GM18511 (cell line): ENCODE measurements around the gene ZCCHC24.
A peak's percentile ranks its signal among the peaks of the same experiment; 100 is the strongest.

Experiments used
- ATAC-seq: cut with Tn5 transposase; IDR thresholded peaks from one replicate; pipeline ENCODE4 v1.9.1; 2021; ENCODE audit warnings: mild to moderate bottlenecking, moderate library complexity; ENCODE audit not compliant: unreplicated experiment

Gene ZCCHC24

DNA sequence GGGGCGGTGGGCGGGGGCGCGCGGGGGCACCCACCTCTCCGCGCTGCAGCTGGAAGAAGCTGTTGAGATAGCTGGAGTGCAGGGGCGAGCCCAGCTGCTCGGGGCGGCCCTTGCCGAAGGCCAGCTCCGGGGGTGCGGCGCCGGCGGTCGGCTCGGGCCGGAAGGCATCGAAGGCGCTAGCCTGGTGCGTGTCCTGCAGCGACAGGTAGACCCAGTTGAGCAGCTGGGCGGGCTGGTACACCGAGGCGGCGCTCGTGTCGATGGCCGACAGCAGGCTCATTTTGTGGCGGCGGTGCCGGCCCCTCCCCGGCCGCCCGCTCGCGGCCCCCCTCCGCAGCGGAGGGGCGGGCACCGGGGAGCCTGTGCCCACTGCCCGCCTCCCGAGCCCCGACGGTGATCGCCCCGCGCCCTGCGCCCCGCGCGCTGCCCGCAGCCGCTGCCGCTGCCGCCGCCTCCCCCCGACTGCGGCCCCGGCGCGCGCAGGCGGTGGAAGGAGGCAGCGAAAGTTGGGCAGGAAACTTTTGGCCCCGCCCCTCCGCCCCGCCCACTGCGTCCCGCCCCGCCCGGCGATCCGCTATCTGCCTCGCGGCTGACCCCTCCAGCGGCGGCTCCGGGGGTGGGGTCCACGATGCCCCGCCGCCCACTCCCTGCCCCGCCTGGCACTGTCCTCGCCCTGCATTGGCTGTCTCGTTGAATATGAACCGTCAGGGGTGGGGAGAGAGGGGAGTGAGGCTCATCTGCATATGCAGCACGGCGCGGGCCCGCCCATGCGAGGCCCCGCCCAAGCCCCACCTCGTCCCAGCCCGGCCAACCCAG is at the start of gene ZCCHC24:
Gene ZCCHC24 (minus strand): TSS at position 464 of the 816 bp plus-strand sequence. CDS start 184 bp downstream, at position 280.
- ATAC-seq: peak; percentile 91

DNA sequence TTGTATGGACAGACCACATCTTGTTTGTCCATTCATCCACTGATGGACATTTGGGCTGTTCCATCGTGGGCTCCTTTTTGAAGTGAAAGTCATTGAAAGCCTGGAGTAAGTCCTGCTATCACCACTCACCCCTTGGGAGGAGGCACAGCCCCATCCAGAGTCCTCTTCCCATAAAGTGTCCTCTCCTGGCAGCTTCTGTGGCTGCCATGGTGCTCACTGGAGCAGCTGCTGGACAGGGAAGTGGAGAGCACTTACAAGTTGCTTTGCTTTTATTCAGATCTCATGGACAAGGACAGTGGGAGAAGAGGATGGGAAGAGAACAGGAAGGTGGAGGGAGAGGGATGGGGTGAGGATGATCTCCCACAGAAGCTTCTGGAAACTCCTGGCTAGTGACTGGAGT is 48.4 kb upstream of the ZCCHC24 start:
- no peak for ATAC-seq

GRCh38 chr10:79492839-79493238 is 47.4 kb upstream of the ZCCHC24 start:
- no peak for ATAC-seq

DNA sequence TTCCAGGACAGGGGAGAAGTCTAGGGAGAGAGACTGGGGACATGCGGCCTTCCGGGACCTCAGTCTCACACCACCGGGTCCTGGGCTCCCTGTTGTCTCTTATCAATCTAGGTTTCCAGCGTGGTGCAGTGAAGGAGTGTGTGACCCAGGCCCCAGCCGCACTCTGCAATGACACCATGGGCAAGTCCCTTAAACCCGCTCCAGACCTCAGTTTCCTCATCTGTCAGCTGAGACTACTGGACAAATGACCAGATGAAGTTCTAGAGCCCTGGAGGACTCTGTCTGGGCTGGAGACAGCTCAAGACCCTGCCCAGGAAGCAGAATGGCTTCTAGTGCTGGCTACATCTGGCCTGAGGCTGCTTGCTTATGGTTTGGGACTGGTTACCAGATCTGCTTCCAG is 46.8 kb upstream of the ZCCHC24 start:
- ATAC-seq: no peak

DNA sequence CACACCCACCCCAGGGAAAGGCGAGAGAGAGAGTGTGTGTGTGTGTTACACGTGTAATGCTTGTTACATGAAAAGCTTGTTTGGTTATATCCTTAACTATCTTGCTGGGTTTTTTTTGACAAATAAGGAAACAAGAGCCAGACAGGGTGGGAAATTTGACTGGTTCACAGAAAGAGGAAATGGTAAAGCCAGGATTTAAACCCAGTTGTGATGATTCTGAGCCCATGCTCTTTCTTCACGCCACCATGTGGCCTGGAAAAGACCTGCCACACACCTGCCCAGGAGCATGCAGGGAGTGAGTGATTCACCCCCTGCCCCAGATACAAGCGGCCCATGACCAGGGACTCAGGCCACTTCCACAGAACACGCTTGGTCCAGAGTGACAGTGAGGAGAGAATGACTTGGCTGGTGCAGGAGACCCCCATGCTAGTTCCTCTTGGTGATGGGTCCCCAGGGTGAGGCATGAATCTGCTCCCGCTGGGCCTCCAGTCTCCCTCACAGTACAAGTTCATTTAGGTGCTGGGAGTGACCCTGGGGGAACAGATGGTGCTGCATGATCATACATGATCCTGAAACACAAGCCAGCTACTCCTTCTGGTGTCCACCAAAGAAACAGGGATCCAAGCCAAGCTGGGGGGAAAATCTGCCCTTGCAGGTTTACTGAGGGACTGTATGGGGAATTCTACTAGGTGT is 45.9 kb upstream of the ZCCHC24 start:
- no peak for ATAC-seq

DNA sequence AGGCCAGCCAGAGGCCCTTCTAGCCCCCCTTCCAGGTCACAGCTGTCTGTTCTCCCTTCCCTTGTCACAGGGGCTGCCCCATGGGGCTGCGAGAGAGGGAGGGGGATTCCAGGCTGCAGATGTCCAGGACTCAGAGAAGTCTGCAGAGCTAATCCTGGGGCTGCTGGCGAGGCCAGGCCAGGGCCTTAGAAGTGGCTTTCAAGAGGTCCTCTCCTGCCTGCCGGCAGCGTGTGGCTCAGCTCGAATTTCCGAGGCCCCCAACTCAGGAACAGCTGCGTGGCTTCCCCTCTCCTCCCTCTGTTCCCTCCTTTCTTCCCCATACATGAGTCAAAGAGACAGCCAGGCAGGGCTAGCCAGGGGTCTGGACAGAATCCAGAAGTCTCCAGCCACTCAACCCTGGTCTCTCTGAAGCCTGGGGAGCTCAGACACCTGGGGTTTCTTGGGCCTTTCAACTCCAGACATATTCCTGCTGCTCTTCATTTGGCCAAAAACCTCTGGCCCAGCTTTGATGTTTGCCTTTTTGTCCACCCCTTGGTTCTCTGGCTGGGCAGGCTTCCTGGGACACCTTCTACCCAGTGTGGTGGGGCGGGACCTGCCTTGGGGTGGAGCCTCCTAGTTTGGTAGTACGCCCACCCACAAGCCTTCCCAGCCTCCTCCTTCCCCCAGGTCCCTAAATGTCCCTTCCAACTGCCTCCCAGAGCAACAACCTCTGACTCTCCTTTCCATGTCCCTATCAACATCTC is 45.1 kb upstream of the ZCCHC24 start:
- no peak for ATAC-seq

DNA sequence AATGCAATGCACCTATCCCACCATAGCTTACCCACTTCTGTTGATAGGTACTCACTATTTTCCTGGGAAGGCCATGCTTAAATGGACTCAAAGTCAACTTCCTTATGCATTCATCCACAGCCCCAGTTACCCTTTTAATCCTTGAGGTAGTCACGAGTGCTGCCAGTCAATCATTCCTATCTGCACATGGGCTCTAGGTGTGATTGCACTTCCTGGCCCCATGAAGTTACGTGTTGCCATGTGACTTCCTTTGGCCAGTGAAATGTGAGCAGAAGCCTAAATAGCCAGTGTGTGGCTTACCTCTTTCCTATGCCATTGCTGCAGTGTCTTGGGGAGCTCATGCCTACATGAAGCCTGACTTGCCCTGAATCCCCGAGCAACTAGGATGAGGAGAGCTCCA is 43.4 kb upstream of the ZCCHC24 start:
- ATAC-seq: no peak

- ATAC-seq: no peak
Measured at GRCh38 chr10:79488336-79488735, 42.9 kb upstream of the ZCCHC24 start.

DNA sequence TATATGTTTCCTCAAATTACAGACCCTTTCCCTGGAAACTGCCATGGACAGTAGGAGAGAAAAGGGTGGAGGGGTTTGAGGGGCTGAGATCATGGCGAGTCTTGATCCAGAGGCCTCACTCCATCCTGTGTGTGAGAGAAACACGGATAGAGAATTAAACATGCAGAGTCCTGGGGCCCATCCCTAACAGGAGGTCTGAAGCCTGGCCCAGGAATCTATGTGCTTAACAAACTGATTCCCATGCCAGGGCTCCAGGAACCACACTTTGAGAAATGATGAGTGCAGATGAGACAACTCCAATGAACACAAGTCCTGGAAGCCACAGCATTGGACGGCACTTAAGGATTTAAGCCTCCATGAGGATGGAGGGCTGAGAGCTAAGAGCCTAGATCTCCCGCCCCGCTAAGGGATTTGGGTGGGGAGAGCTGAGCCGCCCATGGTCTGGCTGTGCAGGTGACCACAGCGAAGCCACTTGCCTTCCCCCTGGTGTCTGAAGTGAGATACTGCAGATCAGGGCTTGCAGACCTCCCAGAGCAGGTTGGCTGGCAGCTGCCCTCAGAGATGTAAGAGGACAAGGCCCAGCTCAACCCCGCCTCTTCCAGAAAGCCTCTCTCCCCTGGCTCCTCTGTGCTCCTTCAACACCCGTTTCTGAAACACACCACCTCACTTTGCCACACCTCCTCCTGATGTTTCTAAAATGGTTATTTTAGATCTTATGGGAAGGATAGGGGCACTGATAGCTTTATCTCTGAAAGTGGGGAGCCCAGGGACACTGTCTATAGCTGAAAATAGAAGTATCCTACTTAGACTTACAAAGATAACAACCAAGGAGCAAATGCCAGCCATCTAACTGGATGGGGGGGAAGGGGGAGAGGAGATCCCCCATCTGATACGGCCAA is 42.1 kb upstream of the ZCCHC24 start:
- peak; percentile 83 for ATAC-seq

DNA sequence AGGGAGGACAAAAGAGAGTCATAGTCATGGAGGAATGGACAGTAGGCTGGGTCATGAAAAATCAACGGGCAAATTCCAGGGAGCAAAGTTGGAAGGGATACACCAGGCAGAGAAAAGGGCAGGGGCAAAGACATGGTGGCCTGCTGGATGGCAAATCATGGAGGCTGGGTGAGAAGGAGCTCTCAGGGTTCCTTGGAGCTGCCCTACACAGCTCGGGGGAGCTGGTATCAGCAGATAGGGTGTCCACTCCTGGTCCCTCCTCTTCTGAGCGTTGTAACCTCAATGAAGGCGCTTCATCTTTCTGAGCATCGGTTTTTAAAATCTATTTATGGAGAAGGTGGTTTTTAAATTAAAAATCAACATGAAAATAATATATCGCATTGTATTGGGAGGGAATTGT is 39.1 kb upstream of the ZCCHC24 start:
- ATAC-seq: no peak

GRCh38 chr10:79483948-79484347 is 38.5 kb upstream of the ZCCHC24 start:
- no peak for ATAC-seq

- ATAC-seq: no peak
Measured at GRCh38 chr10:79483299-79483698, 37.9 kb upstream of the ZCCHC24 start.

DNA sequence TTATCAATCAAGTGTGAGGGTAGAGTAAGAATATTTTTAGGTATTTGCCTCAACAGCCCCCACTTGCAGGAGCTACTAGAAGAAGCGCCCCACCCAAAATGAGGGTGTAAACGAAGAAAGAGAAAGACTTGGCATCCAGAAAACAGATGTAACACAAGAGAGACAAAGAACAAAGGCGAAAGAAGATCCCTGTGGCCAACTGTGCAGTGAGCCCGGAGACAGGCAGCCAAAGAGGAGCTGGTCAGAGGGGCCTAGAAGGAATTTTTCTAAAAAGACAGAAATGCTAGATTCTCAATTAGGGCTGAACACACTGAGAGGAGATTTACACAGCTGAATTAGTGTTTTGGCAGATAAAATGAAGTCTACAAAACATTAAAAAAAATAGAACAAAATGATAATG is 37.3 kb upstream of the ZCCHC24 start:
- no peak for ATAC-seq

- no peak for ATAC-seq
Measured at GRCh38 chr10:79482304-79482703, 36.9 kb upstream of the ZCCHC24 start.

- ATAC-seq: no peak
Measured at GRCh38 chr10:79479283-79479909, 34.0 kb upstream of the ZCCHC24 start.

DNA sequence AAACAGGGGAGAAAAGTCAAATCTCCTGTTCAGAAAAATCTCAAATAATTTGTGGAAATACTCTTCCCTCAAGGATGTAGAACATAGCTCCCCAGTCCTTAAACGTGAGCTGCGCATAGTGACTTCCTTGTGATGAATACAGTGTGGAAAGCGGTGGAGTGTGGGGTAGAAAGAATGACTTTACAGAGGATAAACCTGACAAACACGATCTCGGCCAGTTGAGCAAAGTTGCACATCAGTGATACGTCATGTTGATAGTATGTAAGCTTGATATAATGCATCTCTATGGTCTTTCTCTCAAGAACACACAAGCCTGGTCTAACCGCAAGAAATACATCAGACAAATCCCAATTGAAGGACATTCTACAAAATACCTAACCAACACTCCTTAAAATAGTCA is 32.0 kb upstream of the ZCCHC24 start:
- no peak for ATAC-seq

GRCh38 chr10:79476645-79477044 is 31.2 kb upstream of the ZCCHC24 start:
- no peak for ATAC-seq

DNA sequence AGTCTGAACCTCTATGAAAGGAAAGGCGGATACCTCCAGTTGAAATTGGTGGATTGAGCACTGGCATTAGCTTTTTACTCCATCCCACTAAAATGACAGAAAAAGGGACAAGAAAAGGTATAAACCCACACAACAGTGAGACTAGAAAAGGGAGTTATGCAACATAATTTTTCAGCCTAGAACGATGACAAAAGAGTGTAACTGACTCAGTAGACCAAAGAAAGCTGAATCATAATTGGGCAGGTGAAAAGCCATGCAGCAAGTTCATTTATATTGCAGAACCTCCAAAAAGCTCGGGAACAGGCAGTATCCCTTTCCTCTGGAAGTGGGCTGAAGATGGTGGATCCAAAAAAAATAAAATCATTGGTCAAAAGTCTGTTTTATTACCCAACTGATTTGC is 30.5 kb upstream of the ZCCHC24 start:
- no peak for ATAC-seq

GRCh38 chr10:79475119-79475653 is 29.8 kb upstream of the ZCCHC24 start:
- ATAC-seq: no peak
